KBM-7 (cell line): ENCODE measurements around the gene CSK.
A peak's percentile ranks its signal among the peaks of the same experiment; 100 is the strongest.

Experiments
- DNase-seq: peaks from one replicate; pipeline ENCODE4 v3.0.0-alpha.2; 2015
- in situ Hi-C: fragments of 300-500 bp; cut with MboI; formaldehyde crosslinking; loops from 2 replicates; pipeline ENCODE4 v1.14.3; 2020; ENCODE audit warnings: low sequenced_read_pairs, low pct_unique_long_range_greater_than_20kb, mixed read lengths

CSK gene

GRCh38 chr15:74795966-74796625 is 14.2 kb downstream of the CSK start:
- DNase-seq: no peak
- in situ Hi-C loops: no loop called here

- in situ Hi-C loops: no loop called here
- no peak for DNase-seq
Measured at GRCh38 chr15:74798388-74799254, 16.7 kb downstream of the CSK start.

- in situ Hi-C loops: no loop called here
- peak; percentile 55 for DNase-seq
Measured at GRCh38 chr15:74799255-74799855, 17.5 kb downstream of the CSK start.

- in situ Hi-C loops: loop anchor here (25.0 kb wide), 1 partner anchor 512 kb away; no protein-coding TSS in a partner anchor
- peak; percentile 96 for DNase-seq
Measured at GRCh38 chr15:74799856-74800558, 18.1 kb downstream of the CSK start.

- no peak for DNase-seq
- in situ Hi-C loops: loop anchor here (25.0 kb wide), 1 partner anchor 512 kb away; no protein-coding TSS in a partner anchor
Measured at GRCh38 chr15:74800559-74801094, 18.7 kb downstream of the CSK start.

- no peak for DNase-seq
- in situ Hi-C loops: loop anchor here (25.0 kb wide), 1 partner anchor 511 kb away; no protein-coding TSS in a partner anchor
Measured at GRCh38 chr15:74801311-74801997, 19.6 kb downstream of the CSK start.

GRCh38 chr15:74802290-74802689 is 20.4 kb downstream of the CSK start:
- in situ Hi-C loops: loop anchor here (25.0 kb wide), 1 partner anchor 510 kb away; no protein-coding TSS in a partner anchor

GRCh38 chr15:74802862-74803447 is 21.1 kb downstream of the CSK start:
- in situ Hi-C loops: loop anchor here (25.0 kb wide), 1 partner anchor 509 kb away; no protein-coding TSS in a partner anchor
- no peak for DNase-seq

More at GRCh38 chr15:74802290-74802689, 20.4 kb downstream of the CSK start:
- no peak for DNase-seq

GRCh38 chr15:74804935-74805334 is 23.1 kb downstream of the CSK start:
- DNase-seq: no peak
- in situ Hi-C loops: loop anchor here (25.0 kb wide), 1 partner anchor 507 kb away; no protein-coding TSS in a partner anchor

- DNase-seq: no peak
- in situ Hi-C loops: loop anchor here (25.0 kb wide), 1 partner anchor 505 kb away; no protein-coding TSS in a partner anchor
Measured at GRCh38 chr15:74807282-74807681, 25.4 kb downstream of the CSK start.

- no peak for DNase-seq
- in situ Hi-C loops: loop anchor here (25.0 kb wide), 1 partner anchor 504 kb away; no protein-coding TSS in a partner anchor
Measured at GRCh38 chr15:74808078-74808839, 26.4 kb downstream of the CSK start.

GRCh38 chr15:74808840-74809229 is 27.0 kb downstream of the CSK start:
- no peak for DNase-seq

GRCh38 chr15:74809242-74809641 is 27.4 kb downstream of the CSK start:
- in situ Hi-C loops: loop anchor here (25.0 kb wide), 1 partner anchor 503 kb away; no protein-coding TSS in a partner anchor
- DNase-seq: no peak

More at GRCh38 chr15:74808840-74809229, 27.0 kb downstream of the CSK start:
- in situ Hi-C loops: loop anchor here (25.0 kb wide), 1 partner anchor 503 kb away; no protein-coding TSS in a partner anchor

- in situ Hi-C loops: loop anchor here (25.0 kb wide), 1 partner anchor 502 kb away; no protein-coding TSS in a partner anchor
- DNase-seq: no peak
Measured at GRCh38 chr15:74809956-74810355, 28.1 kb downstream of the CSK start.

- DNase-seq: no peak
- in situ Hi-C loops: loop anchor here (25.0 kb wide), 1 partner anchor 500 kb away; no protein-coding TSS in a partner anchor
Measured at GRCh38 chr15:74812533-74812932, 30.7 kb downstream of the CSK start, which contains the start of gene LMAN1L. LMAN1L (plus strand) TSS chr15:74812835; CDS start chr15:74812855, 20 bp downstream.

GRCh38 chr15:74815121-74815934 is 33.4 kb downstream of the CSK start:
- in situ Hi-C loops: loop anchor here (25.0 kb wide), 1 partner anchor 497 kb away; no protein-coding TSS in a partner anchor
- DNase-seq: no peak
